ENCODE data around the gene VASN. TPM values are rescaled to one million over a fixed set of nuclear protein-coding genes. Genes with fewer than 3 reads are reported as not detected.
A peak's percentile ranks its signal among the peaks of the same experiment; 100 is the strongest.

The VASN gene
- total and polyA plus RNA-seq, 10 of the 15 experiments (the other 5 are each of a cell fraction or from before 2014, with no cell fraction given), result 0.02 to 0.19 (median 0.14) TPM; not detected in 6

DNA sequence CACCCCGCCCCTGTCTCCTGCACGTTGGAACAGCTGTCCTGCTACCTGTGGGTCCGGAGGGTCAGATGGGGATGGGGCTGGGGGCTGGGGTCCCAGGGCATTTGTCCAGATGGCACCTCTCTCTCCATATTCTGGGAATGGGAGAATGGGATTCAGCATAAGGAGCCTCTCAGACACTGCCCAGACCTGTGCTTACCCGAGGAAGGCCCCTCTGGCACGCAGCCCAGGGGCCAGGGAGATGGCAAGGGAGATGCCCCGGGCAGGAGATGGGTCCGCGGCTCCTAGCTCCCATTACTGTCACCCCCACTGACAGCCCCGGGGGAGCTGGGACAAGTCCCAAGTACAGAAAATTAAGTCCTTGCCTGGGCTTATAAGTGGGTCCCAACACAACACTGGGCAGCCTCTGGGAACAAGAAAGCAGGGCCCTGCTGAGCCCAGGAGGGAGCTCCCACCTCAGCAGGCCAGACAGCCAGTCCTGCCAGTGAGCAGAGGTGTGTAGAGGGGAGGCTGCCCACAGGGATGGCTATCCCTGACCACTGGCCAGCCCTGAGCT lies 1.8 kb downstream of the VASN start:
- no peaks in the 10 kb centered on the region for H3K79me2 ChIP-seq (ENCODE audit: control insufficient read depth, insufficient read depth, low read length)
- no peak overlapping the region for H3K27ac ChIP-seq (ENCODE audit: control insufficient read depth, insufficient read depth)
- RAD21 ChIA-PET (ENCODE audit: unreplicated experiment), result no interaction called here
- intact Hi-C loops (cut with micrococcal nuclease; ENCODE audit: unreplicated experiment), result no loop called here
- SMC1A ChIA-PET (ENCODE audit: uncharacterized antibody, unreplicated experiment), result no interaction called here
- POLR2A ChIA-PET, result no interaction called here
- ATAC-seq (no peak), DNase-seq (ENCODE audit: low read depth, low spot score) (no peak), FAIRE-seq (no peak)
- H3K4me3 ChIP-seq, result no peak overlapping the region
- in situ Hi-C loops (cut with MboI), result no loop called here
- peaks cover 5% of the 10 kb centered on the region for H4K20me1 ChIP-seq (ENCODE audit: control insufficient read depth, insufficient read depth)
- WGBS (ENCODE audit: insufficient coverage, insufficient replicate concordance, low lambda C conversion rate, missing lambda C conversion rate), result 70% methylated on average over 9 of the region's 9 CpGs
- H3K36me3 ChIP-seq (ENCODE audit: control insufficient read depth in 2 of 2, insufficient read depth in 2 of 2, low read length in 1 of 2), result peaks cover 0 to 3% of the 10 kb centered on the region in 2 experiments; a peak in 2 of 4 replicates
- H3K9me3 ChIP-seq (replicated peaks; ENCODE audit: control insufficient read depth, insufficient read depth, low read length), result no peaks in the 10 kb centered on the region
- H2AFZ ChIP-seq (ENCODE audit: control insufficient read depth, low read depth, low read length), result no peak overlapping the region
- CTCF ChIA-PET, result interaction anchor here (1.3 kb wide), 2 partner anchors 22 to 29 kb away, joined by 3 read pairs; partner anchors contain the start of gene PAM16
- BruUV-seq (replicated peaks), result no TSS peak
- TF ChIP-seq POLR2A (IDR thresholded peaks at IDR 0.05; ENCODE audit: low read depth, low read length) (0 out of 2 replicates have a peak, but pooled peaks have one; percentile 10), CREM (IDR thresholded peaks at IDR 0.05; ENCODE audit: low read depth) (no peak)
- H3K4me2 ChIP-seq (ENCODE audit: control insufficient read depth, insufficient read depth), result no peak overlapping the region
- H3K9ac ChIP-seq (ENCODE audit: control insufficient read depth, insufficient read depth, low read length), result no peak overlapping the region
- H3K27me3 ChIP-seq (replicated peaks in 1 of 2; ENCODE audit: control insufficient read depth in 2 of 2, insufficient read depth in 2 of 2, low read length in 1 of 2), result no peaks in the 10 kb centered on the region
- no peaks in the 10 kb centered on the region for H3K4me1 ChIP-seq (ENCODE audit: control insufficient read depth, insufficient read depth, low read length)

DNA sequence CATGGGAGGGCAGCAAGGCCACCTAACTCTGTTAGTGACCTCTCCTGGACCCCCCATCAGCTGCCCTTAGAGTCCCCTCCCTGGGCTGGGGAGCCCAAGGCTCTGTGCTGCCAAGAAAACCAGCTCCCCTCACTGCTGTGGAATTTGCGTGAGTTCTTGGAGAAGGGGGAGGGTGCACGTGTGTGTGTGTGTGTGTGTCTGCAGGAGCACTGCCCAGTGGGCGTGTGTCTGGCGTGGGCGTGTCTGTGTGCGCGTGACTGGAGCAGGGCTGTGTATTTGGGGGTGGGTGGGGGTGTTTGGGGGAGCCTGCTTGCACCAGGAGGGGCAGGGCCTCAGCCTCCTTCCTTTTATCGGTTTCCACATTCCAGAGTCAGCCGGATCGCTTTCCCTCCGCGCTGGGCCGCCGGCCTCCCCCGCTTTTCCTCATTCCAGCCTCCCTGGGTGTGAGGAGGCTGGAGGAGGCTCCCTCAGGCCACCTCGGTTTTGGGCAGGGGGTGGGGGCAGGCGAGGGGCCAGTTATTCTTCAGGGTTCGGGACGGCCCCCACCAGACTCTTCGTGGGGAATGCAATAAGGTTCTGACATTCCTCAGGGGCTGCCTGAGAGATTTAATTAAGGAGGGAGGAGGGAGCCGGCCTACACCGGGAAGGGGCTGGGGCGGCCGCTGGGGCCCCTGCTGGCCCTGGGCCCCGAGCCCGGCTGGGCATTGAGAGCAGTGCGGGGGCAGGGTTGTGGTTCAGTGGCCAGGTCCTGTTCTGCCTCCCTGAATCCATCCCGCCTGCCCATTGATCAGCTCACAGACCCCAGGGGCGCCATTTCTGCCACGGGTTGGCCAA lies 2.5 kb downstream of the VASN start:
- H3K79me2 ChIP-seq (ENCODE audit: control insufficient read depth, insufficient read depth, low read length), result no peaks in the 10 kb centered on the region
- in situ Hi-C loops (cut with MboI), result no loop called here
- H4K20me1 ChIP-seq (ENCODE audit: control insufficient read depth, insufficient read depth), result peaks cover 5% of the 10 kb centered on the region
- ChIA-PET RAD21 (ENCODE audit: unreplicated experiment) (no interaction called here), CTCF (interaction anchor here (1.3 to 1.4 kb wide), 3 partner anchors 23 to 85 kb away, joined by 3 to 6 read pairs (median 3); partner anchors contain the start of gene PAM16), SMC1A (ENCODE audit: uncharacterized antibody, unreplicated experiment) (no interaction called here), POLR2A (no interaction called here)
- BruUV-seq (replicated peaks), result no TSS peak
- no peak overlapping the region for H2AFZ ChIP-seq (ENCODE audit: control insufficient read depth, low read depth, low read length)
- no peak overlapping the region for H3K4me3 ChIP-seq
- intact Hi-C loops (cut with micrococcal nuclease; ENCODE audit: unreplicated experiment), result no loop called here
- no peak overlapping the region for H3K4me2 ChIP-seq (ENCODE audit: control insufficient read depth, insufficient read depth)
- FAIRE-seq (no peak), ATAC-seq (no peak), DNase-seq (ENCODE audit: low read depth, low spot score) (no peak)
- H3K27ac ChIP-seq (ENCODE audit: control insufficient read depth, insufficient read depth), result no peak overlapping the region
- no peaks in the 10 kb centered on the region for H3K27me3 ChIP-seq (replicated peaks in 1 of 2; ENCODE audit: control insufficient read depth in 2 of 2, insufficient read depth in 2 of 2, low read length in 1 of 2)
- H3K9ac ChIP-seq (ENCODE audit: control insufficient read depth, insufficient read depth, low read length), result no peak overlapping the region
- no peaks in the 10 kb centered on the region for H3K9me3 ChIP-seq (replicated peaks; ENCODE audit: control insufficient read depth, insufficient read depth, low read length)
- H3K4me1 ChIP-seq (ENCODE audit: control insufficient read depth, insufficient read depth, low read length), result no peaks in the 10 kb centered on the region
- H3K36me3 ChIP-seq (ENCODE audit: control insufficient read depth in 2 of 2, insufficient read depth in 2 of 2, low read length in 1 of 2), result no peaks in the 10 kb centered on the region
- WGBS (ENCODE audit: insufficient coverage, insufficient replicate concordance, low lambda C conversion rate, missing lambda C conversion rate), result 90% methylated on average over 30 of the region's 30 CpGs
- TF ChIP-seq TCF7 (IDR thresholded peaks at IDR 0.05; ENCODE audit: borderline replicate concordance), result no peak
- no peak for TF ChIP-seq RAD51 (IDR thresholded peaks at IDR 0.05)
- no peak for TF ChIP-seq CBX5 (IDR thresholded peaks at IDR 0.05; ENCODE audit: low read depth)
- TF ChIP-seq CBX3 (IDR thresholded peaks at IDR 0.05; ENCODE audit: borderline replicate concordance, low read depth), result no peak
- TF ChIP-seq CEBPB (IDR thresholded peaks at IDR 0.05; ENCODE audit: borderline replicate concordance in 1 of 2, low read depth in 2 of 2, low read length in 2 of 2), result no peak
- TF ChIP-seq SIN3A (IDR thresholded peaks at IDR 0.05; ENCODE audit: low read depth, low read length), result no peak
- no peak for TF ChIP-seq PAX8 (IDR thresholded peaks at IDR 0.05)
- no peak for TF ChIP-seq SUPT20H (IDR thresholded peaks at IDR 0.05; ENCODE audit: borderline replicate concordance, control insufficient read depth, low read depth, low read length)
- no peak for TF ChIP-seq POLR2AphosphoS5 (IDR thresholded peaks at IDR 0.05; ENCODE audit: low read length)
- no peak for TF ChIP-seq EZH2 (IDR thresholded peaks at IDR 0.05; ENCODE audit: borderline replicate concordance, control insufficient read depth, low read depth, low read length)
- TF ChIP-seq SREBF2 (IDR thresholded peaks at IDR 0.05; ENCODE audit: low read length), result no peak
- TF ChIP-seq, protein P1, sequence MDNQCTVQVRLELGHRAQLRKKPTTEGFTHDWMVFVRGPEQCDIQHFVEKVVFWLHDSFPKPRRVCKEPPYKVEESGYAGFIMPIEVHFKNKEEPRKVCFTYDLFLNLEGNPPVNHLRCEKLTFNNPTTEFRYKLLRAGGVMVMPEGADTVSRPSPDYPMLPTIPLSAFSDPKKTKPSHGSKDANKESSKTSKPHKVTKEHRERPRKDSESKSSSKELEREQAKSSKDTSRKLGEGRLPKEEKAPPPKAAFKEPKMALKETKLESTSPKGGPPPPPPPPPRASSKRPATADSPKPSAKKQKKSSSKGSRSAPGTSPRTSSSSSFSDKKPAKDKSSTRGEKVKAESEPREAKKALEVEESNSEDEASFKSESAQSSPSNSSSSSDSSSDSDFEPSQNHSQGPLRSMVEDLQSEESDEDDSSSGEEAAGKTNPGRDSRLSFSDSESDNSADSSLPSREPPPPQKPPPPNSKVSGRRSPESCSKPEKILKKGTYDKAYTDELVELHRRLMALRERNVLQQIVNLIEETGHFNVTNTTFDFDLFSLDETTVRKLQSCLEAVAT (IDR thresholded peaks at IDR 0.05), result no peak
- no peak for TF ChIP-seq RELA (IDR thresholded peaks at IDR 0.05; ENCODE audit: borderline replicate concordance, partially characterized antibody)

Data from GM12878 (cell line).